ENCODE measurements around the gene SLC38A3. TPM values are rescaled to one million over a fixed set of nuclear protein-coding genes. Genes with fewer than 3 reads are reported as not detected.

SLC38A3 gene
- total RNA-seq, 4 donors from 2014 or later = 0.69 to 4.1 TPM; not detected in 2

DNA sequence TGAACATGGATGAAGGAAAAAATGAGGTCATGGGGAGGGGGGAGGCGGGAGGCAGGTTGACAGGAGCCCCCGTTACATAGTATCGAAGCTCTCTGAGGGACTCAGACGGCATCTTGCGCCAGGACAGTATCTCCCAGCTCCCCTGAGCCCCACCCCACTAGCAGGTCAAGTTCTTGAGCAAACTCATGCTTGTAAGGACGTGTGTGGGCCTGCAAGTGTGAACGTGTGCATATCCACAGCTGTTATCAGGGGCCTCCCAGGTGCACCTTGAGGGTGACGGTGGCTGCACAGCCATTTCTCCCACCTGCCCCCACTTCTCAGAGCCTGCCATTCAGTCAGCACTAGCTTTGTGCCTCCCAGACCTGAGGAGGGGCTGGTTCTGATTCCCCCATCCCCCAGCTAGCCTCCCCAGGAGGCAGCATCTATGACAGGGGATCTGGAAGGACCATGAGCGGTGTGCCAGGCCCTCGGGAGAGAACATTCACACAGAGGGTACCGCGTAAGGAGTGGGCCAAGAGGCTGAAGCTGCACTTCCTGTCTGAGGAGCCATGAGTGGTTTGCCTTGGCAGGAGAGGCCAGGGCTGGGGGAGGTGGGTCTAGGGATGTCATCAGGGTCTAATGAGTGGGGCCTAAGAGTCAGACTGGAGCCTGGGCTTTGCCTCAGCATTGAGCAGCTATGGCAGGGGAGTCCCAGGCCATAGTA lies 47.1 kb upstream of the SLC38A3 start:
- no peaks in the 10 kb centered on the region for H3K36me3 ChIP-seq
- peaks cover 0 to 35% of the 10 kb centered on the region in 2 donors for H3K4me1 ChIP-seq
- no peaks in the 10 kb centered on the region for H3K27me3 ChIP-seq
- DNase-seq = no peak
- intact Hi-C loops (cut with DNase I; ENCODE audit: low total_unique reads) = no loop called here
- peak overlapping the region; percentile 81 to 84 for H3K27ac ChIP-seq
- H3K9me3 ChIP-seq = no peaks in the 10 kb centered on the region
- no peak overlapping the region for H3K4me3 ChIP-seq
- TF ChIP-seq POLR2A (IDR thresholded peaks at IDR 0.05) (no peak), CTCF (IDR thresholded peaks at IDR 0.05) (no peak)

GRCh38 chr3:50158530-50159146 lies 46.4 kb upstream of the SLC38A3 start:
- Histone ChIP-seq H3K36me3 (no peaks in the 10 kb centered on the region), H3K4me1 (peaks cover 0 to 37% of the 10 kb centered on the region in 2 donors), H3K9me3 (no peaks in the 10 kb centered on the region), H3K27me3 (no peaks in the 10 kb centered on the region), H3K4me3 (no peak overlapping the region), H3K27ac (peak overlapping the region; percentile 81 to 84)
- intact Hi-C loops (cut with DNase I; ENCODE audit: low total_unique reads) = no loop called here
- TF ChIP-seq CTCF (IDR thresholded peaks at IDR 0.05) = no peak
- TF ChIP-seq POLR2A (IDR thresholded peaks at IDR 0.05) = no peak
- DNase-seq = no peak

GRCh38 chr3:50160561-50160983 lies 44.5 kb upstream of the SLC38A3 start:
- intact Hi-C loops (cut with DNase I; ENCODE audit: low total_unique reads) = no loop called here
- Histone ChIP-seq H3K4me3 (no peak overlapping the region), H3K4me1 (peaks cover 9 to 50% of the 10 kb centered on the region in 2 donors), H3K27ac (peak overlapping the region; percentile 81 to 84), H3K9me3 (no peaks in the 10 kb centered on the region), H3K36me3 (no peaks in the 10 kb centered on the region), H3K27me3 (no peaks in the 10 kb centered on the region)
- TF ChIP-seq CTCF (IDR thresholded peaks at IDR 0.05) (no peak), POLR2A (IDR thresholded peaks at IDR 0.05) (no peak)
- peak; percentile 50 to 64 for DNase-seq

- H3K4me3 ChIP-seq = no peak overlapping the region
- intact Hi-C loops (cut with DNase I; ENCODE audit: low total_unique reads) = no loop called here
- no peak for DNase-seq
- peaks cover 12 to 50% of the 10 kb centered on the region in 2 donors for H3K4me1 ChIP-seq
- H3K36me3 ChIP-seq = no peaks in the 10 kb centered on the region
- H3K27ac ChIP-seq = peak overlapping the region; percentile 81 to 84
- H3K9me3 ChIP-seq = no peaks in the 10 kb centered on the region
- no peaks in the 10 kb centered on the region for H3K27me3 ChIP-seq
- TF ChIP-seq POLR2A (IDR thresholded peaks at IDR 0.05) (no peak), CTCF (IDR thresholded peaks at IDR 0.05) (no peak)
These were observed 43.8 kb upstream of the SLC38A3 start for GRCh38 chr3:50161320-50161719.

Data from uterus (tissue), 4 donors.